ENCODE data around the gene SUMF1. TPM values are rescaled to one million over a fixed set of nuclear protein-coding genes. Genes with fewer than 3 reads are reported as not detected.

Gene SUMF1
- total and polyA plus RNA-seq, 4 donors, result 11.6 to 50.0 (median 31.5) TPM

- no peak overlapping the region for H3K4me3 ChIP-seq
- ATAC-seq (ENCODE audit: insufficient read depth, low FRiP score) (no peak), DNase-seq (peak in 1 of 3 donors; percentile 16)
- H3K27me3 ChIP-seq (ENCODE audit: control insufficient read depth in 3 of 3, insufficient read depth in 3 of 3, low read length in 2 of 3), result no peaks in the 10 kb centered on the region
- H3K36me3 ChIP-seq (ENCODE audit: control insufficient read depth in 4 of 4, insufficient read depth in 4 of 4, low read length in 4 of 4), result no peaks in the 10 kb centered on the region
- H3K9ac ChIP-seq (ENCODE audit: insufficient read depth in 1 of 2, low read length in 2 of 2), result no peak overlapping the region
- no peak overlapping the region for H3K27ac ChIP-seq (ENCODE audit: low read depth in 1 of 2, low read length in 1 of 2)
- WGBS, 2 donors, result 88% methylated on average over 6 of the region's 6 CpGs
- H3K9me3 ChIP-seq (ENCODE audit: control insufficient read depth in 4 of 4, insufficient read depth in 3 of 4, low read length in 3 of 4), result no peaks in the 10 kb centered on the region
- H3K4me1 ChIP-seq (ENCODE audit: control insufficient read depth in 5 of 5, insufficient read depth in 5 of 5, low read length in 5 of 5), result peaks cover 0 to 26% (median 9%) of the 10 kb centered on the region in 5 donors
- TF ChIP-seq CTCF (IDR thresholded peaks at IDR 0.05; ENCODE audit: control extremely low read depth, extremely low read depth), result no peak
These were observed 110.9 kb downstream of the SUMF1 start for GRCh38 chr3:4356220-4356540.

GRCh38 chr3:4355401-4356219 is 111.5 kb downstream of the SUMF1 start:
- 49 to 66% methylated on average over 6 of the region's 6 CpGs for WGBS, 2 donors
- H3K4me1 ChIP-seq (ENCODE audit: control insufficient read depth in 5 of 5, insufficient read depth in 5 of 5, low read length in 5 of 5), result peaks cover 0 to 27% (median 9%) of the 10 kb centered on the region in 5 donors
- no peak overlapping the region for H3K4me3 ChIP-seq
- H3K27ac ChIP-seq (ENCODE audit: low read depth in 1 of 2, low read length in 1 of 2), result no peak overlapping the region
- no peak for TF ChIP-seq CTCF (IDR thresholded peaks at IDR 0.05; ENCODE audit: control extremely low read depth, extremely low read depth)
- H3K27me3 ChIP-seq (ENCODE audit: control insufficient read depth in 3 of 3, insufficient read depth in 3 of 3, low read length in 2 of 3), result no peaks in the 10 kb centered on the region
- no peak overlapping the region for H3K9ac ChIP-seq (ENCODE audit: insufficient read depth in 1 of 2, low read length in 2 of 2)
- H3K36me3 ChIP-seq (ENCODE audit: control insufficient read depth in 4 of 4, insufficient read depth in 4 of 4, low read length in 4 of 4), result no peaks in the 10 kb centered on the region
- H3K9me3 ChIP-seq (ENCODE audit: control insufficient read depth in 4 of 4, insufficient read depth in 3 of 4, low read length in 3 of 4), result no peaks in the 10 kb centered on the region
- ATAC-seq (ENCODE audit: insufficient read depth, low FRiP score) (no peak), DNase-seq (peak; percentile 65 to 86 (median 77))

GRCh38 chr3:4351872-4352271 is 115.2 kb downstream of the SUMF1 start:
- no peak for ATAC-seq (ENCODE audit: insufficient read depth, low FRiP score)
- 89 to 91% methylated on average over 4 of the region's 4 CpGs for WGBS, 2 donors
- DNase-seq, result no peak
- Histone ChIP-seq H3K27me3 (ENCODE audit: control insufficient read depth in 3 of 3, insufficient read depth in 3 of 3, low read length in 2 of 3) (no peaks in the 10 kb centered on the region), H3K9ac (ENCODE audit: insufficient read depth in 1 of 2, low read length in 2 of 2) (no peak overlapping the region), H3K4me3 (no peak overlapping the region), H3K9me3 (ENCODE audit: control insufficient read depth in 4 of 4, insufficient read depth in 3 of 4, low read length in 3 of 4) (no peaks in the 10 kb centered on the region), H3K36me3 (ENCODE audit: control insufficient read depth in 4 of 4, insufficient read depth in 4 of 4, low read length in 4 of 4) (no peaks in the 10 kb centered on the region), H3K27ac (ENCODE audit: low read depth in 1 of 2, low read length in 1 of 2) (no peak overlapping the region), H3K4me1 (ENCODE audit: control insufficient read depth in 5 of 5, insufficient read depth in 5 of 5, low read length in 5 of 5) (peaks cover 0 to 20% (median 9%) of the 10 kb centered on the region in 5 donors)
- TF ChIP-seq CTCF (IDR thresholded peaks at IDR 0.05; ENCODE audit: control extremely low read depth, extremely low read depth), result no peak

Data from lung (tissue), 12 donors.